Heart left ventricle (tissue), 16 donors: ENCODE measurements around the gene MPHOSPH8. TPM values are rescaled to one million over a fixed set of nuclear protein-coding genes. Genes with fewer than 3 reads are reported as not detected.

ENCODE experiments used
- ATAC-seq, 4 donors: fragments of 200-7000 bp; cut with Tn5 transposase; one replicate each; pipeline ENCODE4 v1.9.1; 2020 to 2022; ENCODE audit warnings: moderate library complexity in 4 of 4, mild to moderate bottlenecking in 3 of 4, moderate number of reproducible peaks in 1 of 4
- DNase-seq, 5 donors: peaks; one replicate each; pipeline ENCODE4 v3.0.0-alpha.2; 2020
- H3K27ac ChIP-seq, 12 donors: fragments of 200-600 bp; sonication (generic) in 4 of 12; one replicate each; pipeline versions ENCODE4 v1.5.0 to v1.8.0; 2016 to 2022; ENCODE audit warnings: mild to moderate bottlenecking in 2 of 12
- H3K27me3 ChIP-seq, 9 donors: fragments of 200-600 bp; sonication (generic) in 2 of 9; one replicate each; pipeline versions ENCODE4 v1.5.1 to v1.8.0; 2016 to 2022; ENCODE audit warnings: mild to moderate bottlenecking in 3 of 9
- H3K36me3 ChIP-seq, 9 donors: fragments of 200-600 bp; sonication (generic) in 2 of 9; one replicate each; pipeline versions ENCODE4 v1.5.0 to v1.8.0; 2018 to 2022; ENCODE audit warnings: mild to moderate bottlenecking in 2 of 9
- H3K4me1 ChIP-seq, 12 donors: fragments of 200-600 bp; sonication (generic) in 4 of 12; one replicate each; pipeline versions ENCODE4 v1.5.0 to v1.8.0; 2016 to 2022; ENCODE audit warnings: mild to moderate bottlenecking in 3 of 12
- H3K4me3 ChIP-seq, 12 donors: fragments of 200-600 bp; sonication (generic) in 4 of 12; one replicate each; pipeline versions ENCODE4 v1.5.0 to v1.8.0; 2017 to 2022; ENCODE audit warnings: mild to moderate bottlenecking in 9 of 12, moderate library complexity in 4 of 12
- H3K9me3 ChIP-seq, 12 donors: fragments of 200-600 bp; sonication (generic) in 4 of 12; one replicate each; pipeline versions ENCODE4 v1.5.0 to v1.8.0; 2016 to 2022; ENCODE audit warnings: mild to moderate bottlenecking in 1 of 12
- POLR2A ChIP-seq, 2 donors: fragments of 450-650 bp; IDR thresholded peaks; one replicate each; pipeline ENCODE4 v1.6.1; 2017; ENCODE audit warnings: antibody characterized with exemption in 2 of 2, mild to moderate bottlenecking in 2 of 2, moderate library complexity in 2 of 2
- WGBS, 4 donors: extraction: QIAGEN DNeasy Blood & Tissue Kit in 2 of 4; methylation state at CpG; one replicate each; pipeline versions ENCODE4 v1.1.5 to v1.1.7; 2013 to 2018; 5-methylcytosine and 5-hydroxymethylcytosine counted together
- intact Hi-C, 10 donors: fragments of 100-400 bp; cut with DNase I; formaldehyde crosslinking; loops; one replicate each; pipeline versions ENCODE4 v1.11.1 to v1.14.2; 2022
- polyA plus RNA-seq, 2 donors: library from polyadenylated mRNA; stranded (reverse); fragments of 200-250 nt; gene quantifications; one replicate each; pipeline ENCODE4 v1.2.3, GENCODE V29; 2013
- total RNA-seq, 9 donors: library from RNA; depleted of rRNA in 2 of 9; stranded (reverse); fragments of >200 nt in 2 of 9; fragmentation: NEBNext Ultra II Directional in 3 of 9; extraction: Animal tissue kit (Norgen Biotek cat#: 25700) in 3 of 9; gene quantifications; one replicate each; pipeline versions ENCODE4 v1.1.0 to v1.2.4, GENCODE V29; 2016 to 2023
- TF ChIP-seq, protein P1 (sequence below), 12 donors: fragments of 200-600 bp; sonication (generic) in 4 of 12; IDR thresholded peaks; one replicate each; pipeline versions ENCODE4 v1.5.0 to v1.8.0; 2018 to 2022; ENCODE audit warnings: antibody characterized with exemption in 12 of 12, mild to moderate bottlenecking in 5 of 12
- donor health status: ischemic (EF 13 %, LVEDD 7.1; RV severe dilation, severe dysfunction).
- donor health status: healthy with polysubstance abuse.
- donor health status: DM: no; HTN: yes; CAD: no.
- donor health status: DM: no; HTN: no; CAD: no.
- donor health status: ischemic (EF 25% LVEDD 6.9; RV normal size, moderate dysfunction).
- donor health status: ischemic (EF 25% LVEDD 5.7; RV mildly dilated, moderate dysfunction).
- donor health status: healthy.
- donor health status: DM: yes; HTN: yes; CAD: no.
- donor health status: ischemic (EF 35%, LVEDD 5.7; RV mildly dilated, moderate dysfunction).
- donor health status: nonischemic (EF 11% LVEDD 7.7; RV severe dilation, severe dysfunction).
- donor health status: DM: yes; HTN: yes; CAD: no.
- donor health status: PGD.
- donor health status: ischemic (EF 29% LVEDD 5.4; RV normal size, mild dysfunction).
- donor health status: nonischemic (EF 23%, LVEDD 6.1; RV moderate dilation, normal function).

Gene MPHOSPH8
- total and polyA plus RNA-seq, 11 donors, result 15.2 to 39.3 (median 26.1) TPM

DNA sequence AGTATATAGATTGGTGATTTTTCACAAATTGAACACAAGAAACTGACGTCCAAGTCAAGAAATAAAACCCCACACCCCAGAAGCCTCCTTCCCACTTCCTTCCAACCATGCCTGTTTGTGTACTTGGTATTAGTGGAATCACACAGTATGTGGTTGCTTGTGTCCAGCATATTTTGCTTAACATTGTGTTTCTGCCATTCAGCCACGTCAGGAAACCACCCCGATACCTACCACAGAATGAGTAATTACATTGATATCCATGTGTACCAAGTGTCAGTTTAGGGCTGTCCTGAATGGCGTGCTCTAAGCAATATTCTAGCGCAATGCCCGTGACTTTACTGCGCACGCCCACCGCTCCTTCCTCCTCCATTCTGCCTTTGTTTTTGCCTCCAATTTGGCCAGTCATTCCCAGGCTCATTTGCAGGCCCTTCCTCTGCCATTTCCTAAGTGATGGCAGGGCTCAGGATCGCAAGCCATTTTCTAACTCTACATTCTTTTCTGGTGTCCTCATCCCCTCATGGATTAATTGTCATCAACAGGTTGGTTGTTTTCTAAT is 25.9 kb upstream of the MPHOSPH8 start:
- intact Hi-C loops, result no loop called here
- DNase-seq (peak in 1 of 5 donors; percentile 2), ATAC-seq (no peak)
- H3K36me3 ChIP-seq, result no peaks in the 10 kb centered on the region
- TF ChIP-seq, protein P1, sequence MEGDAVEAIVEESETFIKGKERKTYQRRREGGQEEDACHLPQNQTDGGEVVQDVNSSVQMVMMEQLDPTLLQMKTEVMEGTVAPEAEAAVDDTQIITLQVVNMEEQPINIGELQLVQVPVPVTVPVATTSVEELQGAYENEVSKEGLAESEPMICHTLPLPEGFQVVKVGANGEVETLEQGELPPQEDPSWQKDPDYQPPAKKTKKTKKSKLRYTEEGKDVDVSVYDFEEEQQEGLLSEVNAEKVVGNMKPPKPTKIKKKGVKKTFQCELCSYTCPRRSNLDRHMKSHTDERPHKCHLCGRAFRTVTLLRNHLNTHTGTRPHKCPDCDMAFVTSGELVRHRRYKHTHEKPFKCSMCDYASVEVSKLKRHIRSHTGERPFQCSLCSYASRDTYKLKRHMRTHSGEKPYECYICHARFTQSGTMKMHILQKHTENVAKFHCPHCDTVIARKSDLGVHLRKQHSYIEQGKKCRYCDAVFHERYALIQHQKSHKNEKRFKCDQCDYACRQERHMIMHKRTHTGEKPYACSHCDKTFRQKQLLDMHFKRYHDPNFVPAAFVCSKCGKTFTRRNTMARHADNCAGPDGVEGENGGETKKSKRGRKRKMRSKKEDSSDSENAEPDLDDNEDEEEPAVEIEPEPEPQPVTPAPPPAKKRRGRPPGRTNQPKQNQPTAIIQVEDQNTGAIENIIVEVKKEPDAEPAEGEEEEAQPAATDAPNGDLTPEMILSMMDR (IDR thresholded peaks at IDR 0.05), result no peak
- no peak for TF ChIP-seq POLR2A (IDR thresholded peaks at IDR 0.05)
- no peak overlapping the region for H3K4me3 ChIP-seq
- WGBS, 4 donors, result 92 to 95% (median 93%) methylated on average over 10 of the region's 10 CpGs
- peaks cover 0 to 13% (median 0%) of the 10 kb centered on the region in 9 donors for H3K27me3 ChIP-seq
- peaks cover 0 to 3% (median 0%) of the 10 kb centered on the region in 12 donors for H3K4me1 ChIP-seq
- H3K9me3 ChIP-seq, result no peaks in the 10 kb centered on the region
- no peak overlapping the region for H3K27ac ChIP-seq

DNA sequence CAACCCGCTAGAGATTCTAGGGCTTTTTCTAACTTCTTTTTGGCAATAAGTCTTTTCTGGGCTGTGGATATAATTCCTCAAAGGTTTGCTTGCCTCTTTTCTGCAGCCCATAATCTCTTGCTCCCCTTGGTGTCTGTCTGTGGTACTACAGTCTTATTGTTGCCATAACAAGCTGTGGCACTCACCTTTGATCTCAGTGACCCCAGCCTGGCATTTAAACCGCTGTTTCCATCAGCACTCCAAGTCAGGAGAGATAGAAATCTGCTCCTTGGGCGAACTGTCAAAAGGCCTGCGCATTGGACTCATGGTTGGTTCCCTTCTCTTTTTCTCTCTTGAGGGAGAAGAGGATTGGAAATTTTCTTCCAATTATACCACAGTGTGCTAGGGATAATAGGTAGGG is 14.5 kb upstream of the MPHOSPH8 start:
- no peak for DNase-seq
- intact Hi-C loops, result no loop called here
- TF ChIP-seq, protein P1 (IDR thresholded peaks at IDR 0.05), result peak in 11 of 12 donors; percentile 20 to 53 (median 37)
- no peak for TF ChIP-seq POLR2A (IDR thresholded peaks at IDR 0.05)
- Histone ChIP-seq H3K27me3 (no peaks in the 10 kb centered on the region), H3K4me1 (no peaks in the 10 kb centered on the region), H3K9me3 (peaks cover 0 to 8% (median 0%) of the 10 kb centered on the region in 12 donors), H3K27ac (no peak overlapping the region), H3K36me3 (no peaks in the 10 kb centered on the region), H3K4me3 (no peak overlapping the region)
- ATAC-seq, result peak in 1 of 4 donors; percentile 53
- WGBS, 4 donors, result 70 to 79% (median 75%) methylated on average over 4 of the region's 4 CpGs

DNA sequence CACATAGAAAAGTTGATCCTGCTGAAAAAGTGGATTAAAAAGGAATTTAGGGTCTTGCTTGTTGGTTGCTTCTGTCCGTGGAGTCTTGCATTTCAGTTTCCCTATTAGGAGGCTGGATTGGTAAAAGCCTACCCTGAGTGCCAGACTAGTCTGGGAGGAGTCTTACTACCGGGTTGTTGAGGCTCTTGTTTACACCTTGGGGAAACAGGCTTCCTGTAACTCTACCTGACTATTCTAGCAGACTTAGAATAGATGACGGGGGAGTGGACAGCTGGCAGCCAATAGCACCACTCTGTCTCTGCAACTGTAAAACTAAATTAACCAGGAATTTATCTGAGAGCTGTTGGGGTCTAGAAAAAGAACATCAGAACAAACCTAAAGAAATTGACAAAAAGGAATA is 11.3 kb upstream of the MPHOSPH8 start:
- Histone ChIP-seq H3K4me1 (peaks cover 0 to 5% (median 0%) of the 10 kb centered on the region in 12 donors), H3K27ac (no peak overlapping the region), H3K4me3 (no peak overlapping the region), H3K36me3 (no peaks in the 10 kb centered on the region), H3K9me3 (peaks cover 0 to 8% (median 0%) of the 10 kb centered on the region in 12 donors), H3K27me3 (no peaks in the 10 kb centered on the region)
- no peak for TF ChIP-seq POLR2A (IDR thresholded peaks at IDR 0.05)
- TF ChIP-seq, protein P1 (IDR thresholded peaks at IDR 0.05), result no peak
- WGBS, 4 donors, result 63 to 80% (median 72%) methylated on average over 3 of the region's 3 CpGs
- intact Hi-C loops, result no loop called here
- ATAC-seq (no peak), DNase-seq (no peak)

DNA sequence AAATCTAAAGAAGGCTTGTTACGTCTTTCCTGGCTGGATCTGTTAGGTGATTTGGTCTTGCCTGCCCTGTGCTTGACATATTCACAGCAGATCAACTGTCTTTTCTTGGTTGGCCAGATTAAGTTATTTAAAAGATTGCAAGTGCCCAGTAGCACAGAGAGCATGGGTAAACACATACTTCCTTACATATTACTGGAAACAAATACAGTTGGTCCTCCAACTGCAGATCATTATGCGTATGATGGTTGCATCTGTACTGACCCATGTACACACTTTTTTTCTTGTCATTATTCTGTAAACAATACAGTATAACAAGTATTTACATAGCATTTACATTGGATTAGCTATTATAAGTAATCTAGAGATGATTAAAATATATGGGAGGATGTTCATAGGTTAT is 9.2 kb upstream of the MPHOSPH8 start:
- DNase-seq (no peak), ATAC-seq (no peak)
- TF ChIP-seq POLR2A (IDR thresholded peaks at IDR 0.05), result no peak
- TF ChIP-seq, protein P1 (IDR thresholded peaks at IDR 0.05), result no peak
- intact Hi-C loops, result no loop called here
- Histone ChIP-seq H3K4me1 (peaks cover 0 to 7% (median 0%) of the 10 kb centered on the region in 12 donors), H3K27ac (no peak overlapping the region), H3K27me3 (no peaks in the 10 kb centered on the region), H3K36me3 (no peaks in the 10 kb centered on the region), H3K4me3 (no peak overlapping the region), H3K9me3 (no peaks in the 10 kb centered on the region)
- 97 to 98% (median 98%) methylated on average over 2 of the region's 2 CpGs for WGBS, 4 donors
